ENCODE measurements around the gene BRD2.

- TF ChIP-seq CTCF (conservative IDR thresholded peaks at IDR 0.05; ENCODE audit: low read depth, low read length) (no peak), POLR2A (IDR thresholded peaks at IDR 0.05; ENCODE audit: low read depth, low read length) (peak; percentile 6; the same call in 1 of the 2 replicates), BHLHE40 (IDR thresholded peaks at IDR 0.05; ENCODE audit: low read depth, low read length) (peak; percentile 30; the same call in 1 of the 2 replicates), RAD21 (IDR thresholded peaks at IDR 0.05; ENCODE audit: low read length) (no peak), ELK1 (IDR thresholded peaks at IDR 0.05; ENCODE audit: borderline replicate concordance, low read depth, low read length) (no peak), CHD1 (IDR thresholded peaks at IDR 0.05; ENCODE audit: low read depth, low read length) (no peak; the same call in 1 of the 2 replicates), RFX5 (IDR thresholded peaks at IDR 0.05; ENCODE audit: low read depth, low read length) (no peak), SMC3 (IDR thresholded peaks at IDR 0.05; ENCODE audit: low read depth, low read length) (no peak), USF2 (IDR thresholded peaks at IDR 0.05; ENCODE audit: low read depth, low read length) (no peak), MAZ (IDR thresholded peaks at IDR 0.05; ENCODE audit: borderline replicate concordance, low read depth, low read length) (no peak; the same call in 1 of the 2 replicates), RCOR1 (IDR thresholded peaks at IDR 0.05; ENCODE audit: insufficient replicate concordance, low read length) (no peak), MAFK (IDR thresholded peaks at IDR 0.05; ENCODE audit: low read depth, low read length) (no peak), FOS (IDR thresholded peaks at IDR 0.05; ENCODE audit: low read depth, low read length) (no peak)
Observed at GRCh38 chr6:32972353-32973143, 4.2 kb downstream of the BRD2 start.
